GM18907 (cell line): Measurements from ENCODE around the gene DEFB132.
A peak's percentile ranks its signal among the peaks of the same experiment; 100 is the strongest.

Experiments used
- ATAC-seq: cut with Tn5 transposase; IDR thresholded peaks from one replicate; pipeline ENCODE4 v1.9.1; 2021; ENCODE audit warnings: mild to moderate bottlenecking, moderate library complexity; ENCODE audit not compliant: unreplicated experiment

Gene DEFB132

DNA sequence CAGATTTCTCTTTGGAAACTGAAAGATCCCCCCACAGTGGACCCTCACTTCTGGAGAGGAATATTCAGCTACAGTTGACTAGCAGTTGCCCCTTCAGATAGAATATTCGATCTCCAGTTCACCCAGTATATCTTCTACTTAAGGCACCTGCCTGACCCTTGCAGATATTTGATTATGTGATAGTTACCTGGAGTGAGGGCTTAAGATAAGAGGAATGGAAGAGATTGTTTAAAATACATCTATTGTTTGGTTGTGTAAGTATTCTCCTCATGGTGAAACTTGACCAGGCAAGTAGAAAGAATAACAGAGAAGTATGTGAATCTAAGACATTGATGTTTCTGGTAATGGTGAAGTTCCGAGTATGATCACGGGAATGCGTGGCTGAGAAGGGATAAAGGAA lies 38.3 kb downstream of the DEFB132 start:
- no peak for ATAC-seq

DNA sequence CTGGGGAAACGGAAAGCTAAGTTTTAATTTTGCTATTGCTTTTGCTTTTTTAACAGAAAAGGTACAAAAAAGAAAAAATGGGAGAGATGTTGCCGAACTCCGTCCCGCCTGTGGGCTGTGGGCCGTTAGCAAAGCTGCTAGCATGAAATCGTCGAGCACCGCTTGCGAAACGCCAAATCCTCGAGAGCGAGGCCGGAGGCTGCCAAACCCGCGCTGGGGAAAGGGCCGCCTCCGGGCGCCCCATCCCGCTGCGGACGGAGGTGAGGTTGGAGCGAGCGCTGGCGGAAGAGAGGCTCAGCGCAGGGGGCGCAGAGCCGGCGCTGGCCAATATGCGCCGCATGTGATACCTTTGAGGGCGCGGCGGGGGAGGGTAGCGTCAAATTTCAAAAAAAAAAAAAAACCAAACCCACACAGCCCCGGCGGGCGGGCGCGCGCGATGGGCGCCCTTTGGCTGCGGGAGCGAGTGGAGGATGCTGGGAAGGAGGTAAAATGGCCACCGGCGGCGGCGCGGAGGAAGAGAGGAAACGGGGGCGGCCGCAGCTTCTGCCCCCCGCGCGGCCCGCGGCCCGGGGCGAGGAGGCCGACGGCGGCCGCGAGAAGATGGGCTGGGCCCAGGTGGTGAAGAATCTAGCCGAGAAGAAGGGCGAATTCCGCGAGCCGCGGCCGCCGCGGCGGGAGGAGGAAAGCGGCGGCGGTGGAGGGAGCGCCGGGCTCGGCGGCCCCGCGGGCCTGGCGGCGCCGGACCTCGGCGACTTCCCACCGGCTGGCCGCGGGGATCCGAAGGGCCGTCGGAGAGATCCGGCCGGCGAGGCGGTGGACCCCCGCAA lies 39.8 kb downstream of the DEFB132 start, which contains the start of gene ZCCHC3:
Gene ZCCHC3, plus strand, starts transcription at position 473 of the 827 bp plus-strand sequence. Its CDS starts 17 bp downstream, at position 490.
- peak; percentile 80 for ATAC-seq

DNA sequence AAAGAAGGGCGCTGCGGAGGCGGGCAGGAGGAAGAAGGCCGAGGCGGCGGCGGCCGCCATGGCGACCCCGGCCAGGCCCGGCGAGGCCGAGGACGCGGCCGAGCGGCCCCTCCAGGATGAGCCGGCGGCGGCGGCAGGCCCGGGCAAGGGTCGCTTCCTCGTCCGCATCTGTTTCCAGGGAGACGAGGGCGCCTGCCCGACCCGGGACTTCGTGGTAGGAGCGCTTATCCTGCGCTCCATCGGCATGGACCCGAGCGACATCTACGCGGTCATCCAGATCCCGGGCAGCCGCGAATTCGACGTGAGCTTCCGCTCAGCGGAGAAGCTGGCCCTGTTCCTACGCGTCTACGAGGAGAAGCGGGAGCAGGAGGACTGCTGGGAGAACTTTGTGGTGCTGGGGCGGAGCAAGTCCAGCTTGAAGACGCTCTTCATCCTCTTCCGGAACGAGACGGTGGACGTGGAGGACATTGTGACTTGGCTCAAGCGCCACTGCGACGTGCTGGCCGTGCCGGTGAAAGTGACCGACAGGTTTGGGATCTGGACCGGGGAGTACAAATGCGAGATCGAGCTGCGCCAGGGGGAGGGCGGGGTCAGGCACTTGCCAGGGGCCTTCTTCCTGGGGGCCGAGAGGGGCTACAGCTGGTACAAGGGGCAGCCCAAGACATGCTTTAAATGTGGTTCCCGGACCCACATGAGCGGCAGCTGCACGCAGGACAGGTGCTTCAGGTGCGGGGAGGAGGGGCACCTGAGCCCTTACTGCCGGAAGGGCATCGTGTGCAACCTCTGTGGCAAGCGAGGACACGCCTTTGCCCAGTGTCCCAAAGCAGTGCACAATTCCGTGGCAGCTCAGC lies 40.6 kb downstream of the DEFB132 start:
- peak; percentile 35 for ATAC-seq

DNA sequence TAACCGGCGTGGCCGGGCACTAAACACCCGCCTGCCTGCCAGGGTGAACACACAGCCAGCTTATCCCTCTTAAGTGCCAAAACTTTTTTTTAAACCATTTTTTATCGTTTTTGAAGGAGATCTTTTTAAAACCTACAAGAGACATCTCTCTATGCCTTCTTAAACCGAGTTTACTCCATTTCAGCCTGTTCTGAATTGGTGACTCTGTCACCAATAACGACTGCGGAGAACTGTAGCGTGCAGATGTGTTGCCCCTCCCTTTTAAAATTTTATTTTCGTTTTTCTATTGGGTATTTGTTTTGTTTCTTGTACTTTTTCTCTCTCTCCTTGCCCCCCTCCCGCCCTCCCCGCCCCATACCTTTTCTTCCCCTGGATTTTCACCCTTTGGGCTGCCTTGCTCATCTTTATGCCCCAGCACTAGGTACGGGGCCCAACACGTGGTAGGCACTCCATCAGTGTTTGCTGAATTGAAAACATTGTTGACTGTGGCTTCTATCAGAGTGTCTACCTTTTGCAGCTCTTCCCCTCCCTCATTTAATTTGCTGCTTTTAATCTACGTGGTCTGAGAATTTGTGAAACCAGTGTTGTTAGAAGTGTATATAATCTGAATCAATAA lies 41.4 kb downstream of the DEFB132 start:
- no peak for ATAC-seq

DNA sequence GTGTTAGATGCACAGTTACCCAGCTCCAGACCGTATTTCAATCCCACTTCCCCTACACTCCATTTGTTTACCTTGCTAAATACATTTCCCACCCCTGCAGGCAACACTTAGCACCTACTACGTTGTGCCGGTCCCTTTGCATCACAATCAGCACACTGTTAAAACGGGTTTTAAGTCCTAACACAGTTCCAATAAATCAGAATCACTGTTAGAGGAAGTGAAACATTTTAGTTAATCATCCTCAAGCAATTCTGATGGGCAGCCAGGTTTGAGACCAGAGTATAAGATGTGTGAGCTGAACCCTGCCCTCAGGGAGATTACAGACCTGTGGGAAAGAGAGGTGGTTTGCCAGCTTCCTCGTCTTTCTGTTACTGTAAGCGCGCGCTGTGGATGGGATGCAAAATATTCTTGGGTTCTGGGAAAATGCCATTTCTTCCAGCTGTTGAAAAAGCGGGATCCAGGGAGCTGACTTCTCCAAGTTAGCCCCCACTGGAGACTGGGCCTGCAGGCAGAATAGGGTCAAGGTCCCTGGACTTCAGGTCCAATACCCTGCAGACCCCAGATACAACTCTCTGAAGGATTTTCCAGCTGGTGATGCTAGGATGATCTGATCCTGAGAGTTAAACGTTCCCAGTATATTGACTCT lies 42.9 kb downstream of the DEFB132 start:
- no peak for ATAC-seq

DNA sequence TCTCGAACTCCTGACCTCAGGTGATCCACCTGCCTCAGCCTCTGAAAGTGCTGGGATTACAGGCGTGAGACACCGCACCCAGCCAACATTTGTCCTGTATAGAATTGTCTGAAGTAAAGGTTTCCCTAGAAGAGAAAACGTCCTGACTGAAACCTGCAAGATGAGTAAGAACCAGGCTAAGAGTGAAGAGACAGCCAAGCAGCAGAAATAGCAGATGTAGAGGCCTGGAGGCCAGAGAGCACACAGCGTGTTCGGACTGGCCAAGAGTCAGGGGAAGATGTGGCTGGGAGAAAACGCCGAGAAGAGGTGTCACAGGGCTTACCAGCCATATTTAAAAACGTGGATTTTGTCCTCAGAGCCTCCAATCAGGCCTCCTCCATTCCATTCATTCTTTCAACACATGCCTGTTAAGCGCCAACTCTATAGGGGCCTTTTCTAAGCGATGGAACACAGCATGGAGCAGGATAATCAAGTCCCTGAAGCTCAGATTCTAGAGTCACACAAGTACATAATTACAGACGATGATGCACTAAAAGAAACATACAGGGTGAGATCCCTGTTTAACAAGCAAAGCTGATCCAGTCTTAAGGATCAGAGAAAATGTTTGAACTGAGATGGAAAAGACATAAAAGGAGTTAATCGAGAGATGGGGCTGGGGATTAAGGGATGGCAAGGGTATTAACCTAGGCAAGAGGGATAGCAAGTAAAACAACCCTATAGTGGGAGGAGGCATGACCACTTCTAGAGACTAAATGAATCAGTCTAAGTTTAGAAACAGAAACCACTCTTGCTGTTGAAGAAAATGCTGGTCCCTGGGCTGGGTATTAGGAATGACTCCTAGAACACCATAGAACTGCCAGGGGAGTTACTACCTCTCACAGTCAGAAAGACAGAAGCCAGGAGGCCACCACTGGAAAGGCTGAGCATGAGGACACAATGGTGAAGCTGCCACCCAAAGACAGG lies 44.6 kb downstream of the DEFB132 start:
- ATAC-seq = no peak

DNA sequence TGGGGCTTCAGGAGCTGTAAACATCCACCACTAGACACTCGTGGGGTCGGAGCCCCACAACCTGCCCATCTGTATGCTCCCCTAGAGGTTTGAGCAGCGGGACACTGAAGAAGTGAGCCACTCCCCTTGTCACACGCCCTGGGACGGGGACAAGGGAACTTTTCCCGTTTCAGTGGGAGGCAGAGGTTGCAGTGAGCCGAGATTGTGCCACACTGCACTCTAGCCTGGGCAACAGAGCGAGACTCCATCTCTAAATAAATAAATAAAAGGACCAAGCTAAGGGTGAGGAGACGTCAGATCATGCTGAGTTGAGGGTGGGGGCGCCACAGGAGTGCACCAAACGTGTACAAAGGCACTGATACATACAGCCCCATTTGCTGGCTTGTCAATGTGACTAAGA lies 48.2 kb downstream of the DEFB132 start:
- no peak for ATAC-seq

DNA sequence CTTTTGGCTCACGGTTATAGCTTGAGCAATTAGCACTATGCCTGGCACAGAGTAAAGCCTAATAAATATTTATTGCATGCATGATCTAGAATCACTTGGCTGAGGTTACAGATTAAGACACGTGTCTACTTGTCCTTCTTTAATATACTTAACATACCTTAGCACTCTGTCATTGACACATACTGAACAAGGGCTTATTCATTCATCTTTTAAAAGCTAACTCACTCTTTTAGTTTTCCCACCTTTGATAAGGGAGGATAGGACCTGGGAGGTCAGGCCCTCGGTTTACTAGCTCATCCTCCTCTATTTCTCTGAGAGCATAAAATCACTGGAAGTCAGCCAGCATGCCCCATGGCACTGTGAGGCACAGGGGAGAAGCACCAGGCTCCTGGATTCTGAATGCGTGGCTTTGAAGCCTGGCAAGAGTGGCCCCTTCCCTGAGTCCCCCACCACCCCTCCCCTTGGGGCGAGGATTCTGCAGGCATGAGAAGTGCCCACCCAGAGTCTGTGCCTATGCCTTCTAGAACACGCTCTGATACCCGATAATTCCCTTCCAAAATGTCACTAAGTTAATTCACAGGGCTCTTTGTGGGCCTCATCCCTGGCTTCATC lies 51.0 kb downstream of the DEFB132 start:
- ATAC-seq = no peak

DNA sequence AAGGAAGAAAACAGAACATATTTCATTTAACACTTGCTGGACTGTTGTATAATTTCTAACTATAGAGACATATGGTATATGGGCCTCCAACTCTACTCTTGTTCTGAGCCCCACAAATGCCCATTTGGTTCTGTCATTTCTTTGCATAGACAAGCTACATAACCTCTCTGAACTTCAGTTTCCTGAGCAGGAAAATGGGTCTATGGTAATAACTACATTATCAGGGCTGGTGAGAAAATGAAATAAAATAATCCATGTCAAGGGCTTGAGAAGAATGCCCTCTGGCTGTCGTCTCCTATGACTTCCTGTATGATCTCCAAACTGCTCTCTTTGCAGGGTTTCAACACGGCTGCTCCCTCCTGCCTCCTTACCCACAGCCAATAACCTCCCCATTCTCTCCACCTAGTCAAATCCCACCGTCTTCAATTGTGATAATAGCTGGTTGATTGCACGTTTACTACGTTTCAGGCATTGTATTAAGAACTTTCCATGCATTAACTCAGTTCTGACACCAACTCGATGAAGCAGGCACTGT lies 51.8 kb downstream of the DEFB132 start:
- ATAC-seq = no peak

DNA sequence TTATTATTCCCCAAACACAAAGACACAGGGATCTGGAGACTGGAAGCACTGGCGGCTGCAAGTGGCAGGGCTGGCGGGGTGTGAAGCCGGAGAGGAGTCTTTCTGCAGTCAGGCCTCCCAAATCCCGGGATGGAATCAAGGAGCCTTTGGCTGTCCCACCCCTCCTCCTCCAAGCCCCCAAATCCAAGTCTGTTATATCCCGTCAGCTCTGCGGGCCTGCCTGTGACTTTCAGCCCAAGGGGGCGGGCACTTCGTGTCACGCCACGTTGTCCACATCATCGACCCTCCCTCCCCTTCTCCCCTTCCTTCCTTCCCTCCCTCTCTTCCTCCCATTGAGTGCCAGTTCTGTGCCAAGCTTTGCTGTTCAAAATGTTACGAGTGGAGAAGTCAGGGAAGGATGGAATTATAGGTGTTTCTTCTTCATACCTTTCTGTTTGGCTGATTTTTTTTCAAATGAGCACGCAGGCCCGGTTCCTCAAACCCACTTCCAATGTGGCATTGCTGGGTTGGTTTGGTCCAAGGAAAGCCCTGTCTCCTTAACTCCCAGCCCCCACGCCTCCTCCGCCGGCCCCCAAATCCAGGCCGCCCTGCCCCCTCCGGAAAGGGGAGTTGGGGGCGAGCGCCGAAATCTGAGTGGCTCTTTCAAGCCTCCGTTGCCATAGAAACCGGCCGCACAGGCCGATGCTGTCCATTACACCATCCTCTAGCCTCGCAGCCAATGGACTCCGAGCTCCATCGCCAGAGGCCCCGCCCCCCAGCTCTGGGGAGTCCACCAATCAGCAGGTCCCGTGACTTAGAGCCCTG lies 52.5 kb downstream of the DEFB132 start:
- ATAC-seq = peak; percentile 96

DNA sequence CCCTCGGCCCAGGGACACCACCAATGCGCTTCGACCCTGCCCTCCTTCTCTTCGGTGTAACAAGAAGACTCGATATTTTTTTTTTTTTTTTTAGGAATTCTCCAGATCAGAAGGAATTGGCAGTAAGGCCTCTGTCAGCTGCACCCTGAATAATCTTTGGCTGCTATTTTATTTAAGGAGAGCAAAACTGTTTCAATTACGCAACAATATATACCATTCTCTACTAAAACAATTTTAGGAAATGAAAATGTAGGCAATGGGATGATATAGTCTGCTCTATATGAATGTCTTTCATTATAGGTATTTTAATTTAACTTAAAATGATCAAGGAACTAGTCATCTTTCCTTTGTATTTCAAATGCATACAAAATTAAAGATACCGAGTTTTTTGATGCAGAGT lies 53.1 kb downstream of the DEFB132 start:
- ATAC-seq = no peak
